GM21526 (cell line): ENCODE measurements around the gene ATMIN.

Experiments used
- ATAC-seq: cut with Tn5 transposase; IDR thresholded peaks from one replicate; pipeline ENCODE4 v1.9.1; 2021; ENCODE audit warnings: moderate library complexity; ENCODE audit not compliant: unreplicated experiment, low FRiP score

ATMIN gene

DNA sequence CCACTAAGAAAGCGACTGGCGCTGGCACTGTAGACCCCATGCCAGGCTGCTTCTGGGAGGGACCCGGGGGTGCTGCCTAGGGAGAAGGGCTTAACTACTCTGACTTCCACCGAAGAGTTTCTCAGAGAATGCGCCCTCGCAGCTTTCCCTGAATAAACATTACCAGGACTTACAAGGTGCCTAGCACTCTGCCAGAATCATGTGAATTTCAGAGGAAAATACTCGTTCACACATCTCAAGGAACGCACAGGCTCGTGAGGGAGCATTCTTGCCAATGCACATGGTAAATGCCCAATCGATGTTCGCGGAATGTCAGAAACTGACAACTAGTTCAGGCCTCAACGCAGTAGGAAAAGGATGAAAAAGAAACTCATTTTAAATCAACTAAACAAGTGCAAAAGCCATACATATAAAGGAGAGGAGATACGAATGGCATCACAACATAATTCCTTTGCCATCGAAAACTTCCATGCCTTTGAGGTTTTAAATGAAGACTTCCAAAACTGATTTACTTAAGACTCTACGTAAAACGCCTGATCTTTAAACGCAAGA is 30.0 kb upstream of the ATMIN start:
- no peak for ATAC-seq

DNA sequence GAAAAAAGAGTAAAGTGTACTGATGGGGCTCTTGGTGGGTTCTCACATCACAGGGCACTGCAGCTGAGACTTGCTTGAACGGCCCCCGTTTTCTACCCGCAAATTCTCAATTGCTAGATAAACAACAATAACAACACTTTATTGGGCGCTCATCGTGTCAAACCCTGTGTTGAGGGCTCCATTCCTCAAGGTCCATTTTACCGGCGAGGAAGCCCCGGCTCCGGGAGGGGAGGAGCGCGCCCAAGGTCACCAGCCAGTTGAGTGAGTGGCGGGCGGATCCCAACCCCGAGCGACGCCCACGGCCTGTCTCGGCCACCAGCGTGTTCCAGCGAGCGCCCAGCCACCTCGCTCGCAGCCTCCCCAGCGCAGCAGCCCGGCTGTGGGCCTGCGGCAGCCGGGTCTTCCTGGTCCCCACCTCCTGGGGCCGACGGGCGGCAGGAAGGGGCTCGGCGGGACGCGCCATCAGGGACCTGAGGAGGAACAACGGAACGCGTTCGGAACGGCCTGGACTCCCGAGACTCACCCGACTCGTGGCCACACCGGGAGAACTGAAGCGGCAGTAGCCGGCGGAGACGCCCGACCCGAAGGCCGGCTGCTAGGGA is 29.3 kb upstream of the ATMIN start:
- ATAC-seq = peak; percentile 33

DNA sequence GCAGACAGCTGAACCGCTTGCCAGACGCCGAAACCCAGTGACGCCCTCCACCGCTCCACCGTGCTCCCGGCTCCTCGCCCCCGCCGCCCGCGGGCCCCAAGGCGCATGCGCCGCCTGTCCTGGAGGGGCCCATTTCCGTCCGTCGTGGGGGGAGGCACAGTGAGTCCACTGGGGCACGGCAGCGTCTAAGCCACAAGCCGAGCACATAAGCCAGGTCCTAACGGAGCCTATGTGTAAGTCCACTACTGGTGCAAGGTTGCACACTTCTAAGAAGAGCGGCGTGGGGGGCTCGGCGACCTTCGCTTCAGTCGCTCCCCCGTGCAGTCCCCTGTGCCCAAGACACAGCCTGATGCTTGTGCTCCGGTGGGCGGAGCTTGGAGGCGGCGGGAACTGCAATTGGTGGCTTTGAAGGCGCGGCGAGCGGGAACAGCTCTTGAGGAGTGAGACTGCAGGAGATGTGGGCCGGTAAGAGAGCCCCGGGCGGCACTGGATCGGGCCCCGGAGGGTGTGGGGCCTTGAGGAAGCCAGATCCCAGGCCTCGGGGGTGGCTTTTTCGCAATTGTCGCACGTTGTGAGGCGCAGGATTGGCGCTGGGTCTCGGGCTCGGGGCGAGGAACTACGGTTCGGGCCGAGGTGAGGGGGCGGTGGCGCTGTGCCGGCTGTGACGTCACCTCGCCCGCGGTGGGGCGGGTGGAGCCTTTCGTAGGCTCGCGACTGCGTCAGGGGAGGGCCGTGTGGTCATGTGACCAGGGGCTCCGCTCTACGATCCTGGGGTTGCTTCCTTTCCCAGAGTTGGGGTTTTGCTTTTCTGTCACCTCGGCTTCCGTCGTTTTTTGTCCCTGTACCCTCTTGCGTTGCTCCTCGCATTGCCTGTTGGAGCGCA is 28.6 kb upstream of the ATMIN start, which contains the start of the genes CENPN and CMC2:
Gene CENPN, plus strand, starts transcription at position 402 of the 883 bp plus-strand sequence. CDS start 4,726 bp downstream, outside the sequence.
Gene CMC2, minus strand, starts transcription at position 73 of the 883 bp plus-strand sequence. CDS start 9,491 bp downstream, outside the sequence.
- ATAC-seq = peak; percentile 80

DNA sequence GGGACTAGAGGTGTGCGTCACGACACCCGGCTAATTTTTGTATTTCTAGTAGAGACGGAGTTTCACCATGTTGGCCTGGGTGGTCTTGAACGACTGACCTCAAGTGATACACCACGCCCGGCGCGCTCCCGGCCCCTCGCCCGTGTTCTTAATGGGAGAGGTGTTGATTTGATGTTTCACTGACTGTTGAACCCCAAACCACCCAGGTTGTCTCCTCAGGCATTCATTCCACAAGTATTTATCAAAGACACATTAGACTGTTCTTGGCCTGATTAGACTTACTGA is 27.2 kb upstream of the ATMIN start:
- no peak for ATAC-seq

DNA sequence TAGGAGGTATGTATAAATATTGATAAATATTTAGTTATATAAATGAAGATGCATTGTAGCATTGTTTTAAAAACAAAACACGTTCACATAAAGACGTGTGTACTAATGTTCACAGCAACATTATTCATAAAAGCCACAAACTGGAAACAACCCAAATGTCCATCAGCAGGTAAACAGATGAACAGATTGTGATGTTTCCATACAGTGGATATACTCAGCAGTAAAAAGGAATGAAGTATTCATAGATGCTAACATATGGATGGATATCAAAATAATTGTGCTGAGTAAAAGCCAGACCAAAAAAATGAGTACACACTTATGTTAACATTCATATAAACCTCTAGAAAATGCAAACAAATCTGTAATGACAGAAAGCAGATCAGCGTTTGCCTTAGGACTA is 22.7 kb upstream of the ATMIN start:
- no peak for ATAC-seq

DNA sequence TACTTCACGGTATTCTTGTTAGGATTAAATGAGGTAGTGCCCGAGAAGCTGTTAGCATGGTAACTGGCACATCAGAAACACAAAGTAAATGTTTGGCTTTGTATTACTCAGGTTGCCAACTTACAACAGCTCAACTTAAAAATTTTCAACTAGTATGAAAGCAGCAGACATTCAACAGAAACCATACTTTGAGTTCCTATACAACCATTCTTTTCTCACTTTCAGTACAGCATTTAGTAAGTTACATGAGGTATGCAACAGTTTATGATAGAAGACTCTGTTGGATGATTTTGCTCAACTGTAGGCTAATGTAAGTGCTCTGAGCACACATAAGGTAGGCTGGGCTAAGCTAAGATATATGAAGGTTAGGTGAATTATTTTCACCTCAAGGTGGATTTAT is 21.0 kb upstream of the ATMIN start:
- no peak for ATAC-seq

DNA sequence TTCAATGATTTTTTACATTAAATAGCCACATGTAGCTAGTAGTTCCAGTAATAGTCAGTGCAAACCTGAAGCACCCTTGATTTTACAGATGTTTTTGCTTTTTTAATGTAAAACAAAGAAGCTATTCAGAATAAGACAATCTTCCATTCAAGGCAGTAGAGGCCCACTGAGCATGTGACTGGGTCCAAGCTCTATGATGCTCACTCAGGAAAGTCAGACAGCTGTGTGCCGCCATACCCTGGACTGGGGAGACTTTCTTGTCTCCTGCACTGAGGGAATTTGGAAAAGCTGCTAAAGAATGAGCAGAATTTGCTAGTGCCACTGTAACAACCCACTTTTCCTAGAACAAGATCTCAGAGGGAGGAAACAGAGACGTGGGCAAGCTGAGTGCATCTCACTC is 17.1 kb upstream of the ATMIN start:
- ATAC-seq = no peak

DNA sequence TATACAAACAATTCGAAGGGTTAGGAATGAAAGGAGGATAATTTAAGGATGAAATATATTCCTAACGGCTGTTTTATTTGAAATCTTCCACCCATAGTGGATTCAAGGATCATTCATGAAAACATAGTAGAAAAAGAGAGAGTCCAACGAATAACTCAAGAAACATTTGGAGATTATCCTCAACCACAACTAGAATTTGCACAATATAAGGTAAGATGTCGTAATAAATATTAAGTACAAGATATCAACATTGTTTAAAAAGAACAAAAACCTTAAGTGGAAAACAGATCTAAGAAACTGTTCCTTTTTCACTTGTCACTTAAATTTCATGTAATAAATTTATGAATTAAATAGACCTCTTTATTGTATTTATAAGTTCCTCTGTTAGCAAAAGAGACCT is 9.2 kb upstream of the ATMIN start:
- no peak for ATAC-seq

DNA sequence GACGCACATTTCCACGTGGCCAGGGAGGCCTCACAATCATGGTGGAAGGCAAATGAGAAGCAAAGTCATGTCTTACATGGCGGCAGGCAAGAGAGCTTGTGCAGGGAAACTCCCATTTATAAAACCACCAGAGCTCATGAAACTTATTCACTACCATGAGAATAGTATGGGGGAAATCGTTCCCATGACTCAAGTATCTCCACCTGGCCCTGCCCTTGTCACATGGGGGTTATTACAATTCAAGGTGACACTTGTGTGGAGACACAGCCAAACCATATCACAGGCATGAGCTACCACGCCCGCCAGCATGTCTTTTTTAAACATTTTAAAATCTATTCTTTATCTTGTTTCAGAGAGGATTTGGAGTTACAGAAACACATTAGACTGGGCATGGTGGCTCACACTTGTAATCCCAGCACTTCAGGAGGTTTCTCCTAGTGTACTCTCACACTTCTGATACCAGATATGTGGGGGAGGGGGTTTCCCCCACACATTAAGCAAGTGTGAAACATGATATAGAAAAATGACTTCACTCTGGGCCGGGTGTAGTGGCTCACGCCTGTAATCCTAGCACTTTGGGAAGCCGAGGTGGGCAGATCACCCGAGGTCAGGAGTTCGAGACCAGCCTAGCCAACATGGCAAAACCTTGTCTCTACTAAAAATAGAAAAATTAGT is 5.6 kb upstream of the ATMIN start:
- ATAC-seq = no peak

DNA sequence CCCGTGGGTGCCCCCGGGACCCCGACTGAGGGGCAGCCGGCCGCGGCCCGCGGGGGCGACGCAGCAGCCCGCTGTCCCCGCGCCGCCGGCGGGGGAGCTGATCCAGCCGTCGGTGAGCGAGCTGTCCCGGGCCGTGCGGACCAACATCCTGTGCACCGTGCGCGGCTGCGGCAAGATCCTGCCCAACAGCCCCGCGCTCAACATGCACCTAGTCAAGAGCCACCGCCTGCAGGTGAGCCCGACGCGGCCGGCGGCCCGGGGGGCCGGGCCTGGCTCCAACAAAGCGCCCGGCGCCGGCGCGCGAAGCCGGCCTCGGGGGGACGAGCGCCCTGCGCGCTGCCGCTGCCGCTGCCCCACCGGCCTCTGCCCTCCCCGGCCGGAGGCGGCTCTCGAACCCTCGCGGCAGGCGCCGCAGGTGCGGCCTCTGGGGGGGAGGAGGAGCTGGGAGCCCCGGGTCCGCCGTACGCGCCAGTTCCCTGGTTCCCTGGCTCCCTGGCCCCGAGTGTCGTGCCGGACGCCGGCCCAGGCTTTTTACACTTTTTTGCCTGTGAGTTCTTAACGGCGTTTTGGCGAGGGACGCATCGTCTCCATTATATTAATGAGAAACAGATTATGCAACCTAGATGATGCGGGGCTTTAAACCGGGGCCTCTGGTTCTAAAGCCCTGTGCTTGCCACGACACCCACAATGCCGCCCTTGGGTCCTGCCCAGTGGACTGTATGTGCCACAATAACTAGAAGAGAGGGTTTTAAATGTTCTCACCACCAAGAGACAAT is 521 bp downstream of the ATMIN start:
- ATAC-seq = peak; percentile 49

DNA sequence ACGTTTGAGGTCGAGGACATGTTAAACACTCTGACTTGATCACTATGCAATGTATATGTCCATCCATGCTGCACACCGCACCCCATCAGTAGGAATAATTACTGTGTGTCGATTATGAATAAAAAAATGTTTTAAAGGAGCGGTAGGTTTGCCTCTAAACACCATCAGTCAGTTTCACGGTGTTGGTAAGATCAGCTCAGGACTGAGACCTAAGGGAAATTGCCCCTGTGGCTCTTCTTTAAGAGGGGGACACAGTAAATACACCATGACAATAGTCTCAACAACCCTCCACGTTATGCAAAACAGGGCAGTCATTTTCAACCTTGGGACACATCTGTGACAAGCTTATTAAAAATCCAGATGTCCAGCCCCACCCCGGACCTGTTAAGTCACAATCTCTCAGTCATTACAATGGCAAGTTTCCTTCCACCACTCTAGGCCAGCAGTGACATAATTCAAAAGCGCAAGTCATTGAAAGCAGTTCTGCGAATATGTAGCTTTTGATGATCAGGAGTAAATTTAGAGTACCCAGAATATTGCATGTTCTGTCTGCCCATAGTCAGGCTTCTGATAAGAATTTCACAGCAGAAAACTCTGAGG is 1.2 kb downstream of the ATMIN start:
- no peak for ATAC-seq

DNA sequence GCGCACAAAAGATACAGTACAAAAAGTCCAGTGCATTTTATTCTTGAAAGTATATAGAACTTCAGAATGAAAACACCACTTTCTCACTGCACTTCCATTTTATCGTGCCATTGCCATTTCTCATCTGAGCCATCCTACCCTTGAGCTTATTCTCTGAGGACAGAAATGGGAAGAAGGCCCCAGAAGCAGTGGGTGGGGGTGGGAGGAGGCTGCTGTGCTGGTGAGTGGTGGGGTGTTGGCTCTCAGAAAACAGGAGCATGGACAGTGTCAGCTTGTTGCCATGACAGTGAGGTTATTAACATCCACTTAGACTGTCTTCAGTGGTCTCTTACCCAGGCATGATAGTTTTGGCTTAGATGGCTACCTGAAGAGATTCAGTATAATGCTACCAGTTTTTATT is 4.5 kb downstream of the ATMIN start:
- no peak for ATAC-seq

DNA sequence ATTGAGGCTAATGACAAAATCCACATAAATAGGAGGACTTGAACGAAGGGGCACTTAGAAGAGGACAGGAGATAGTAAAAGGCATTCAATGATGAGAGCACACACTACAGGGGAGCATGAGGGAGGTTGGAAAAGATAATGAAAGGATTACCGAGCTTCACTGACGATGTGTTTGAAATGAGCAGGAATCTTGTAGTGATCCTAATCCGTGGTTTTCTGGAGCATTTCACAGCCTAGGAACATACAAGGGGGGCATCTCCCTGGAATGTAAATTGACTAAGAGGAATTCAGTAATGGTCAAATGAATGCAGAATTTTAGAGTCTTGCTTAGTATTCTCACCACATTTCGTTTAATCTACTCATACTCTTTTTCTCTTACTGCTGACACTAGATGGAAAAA is 5.2 kb downstream of the ATMIN start:
- no peak for ATAC-seq

DNA sequence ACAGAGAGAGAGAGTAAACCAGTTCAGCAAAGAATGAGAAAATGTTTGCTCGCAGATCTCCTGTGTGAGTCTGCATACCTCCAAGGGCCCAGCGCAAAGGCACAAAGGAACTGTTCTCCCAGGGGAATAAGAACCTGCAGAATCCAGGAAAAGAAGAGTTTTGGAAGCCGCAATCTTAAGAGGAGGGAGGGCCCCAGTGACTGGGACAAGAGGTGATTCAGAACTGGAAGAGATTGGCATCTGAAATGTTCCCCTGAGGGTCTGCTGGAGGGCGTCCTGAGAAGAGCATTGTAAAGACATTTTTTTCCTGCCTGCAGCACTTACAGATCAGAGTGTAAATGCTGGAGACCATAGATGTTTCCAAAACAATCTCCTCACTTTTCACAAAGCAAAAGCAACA is 6.1 kb downstream of the ATMIN start:
- no peak for ATAC-seq

DNA sequence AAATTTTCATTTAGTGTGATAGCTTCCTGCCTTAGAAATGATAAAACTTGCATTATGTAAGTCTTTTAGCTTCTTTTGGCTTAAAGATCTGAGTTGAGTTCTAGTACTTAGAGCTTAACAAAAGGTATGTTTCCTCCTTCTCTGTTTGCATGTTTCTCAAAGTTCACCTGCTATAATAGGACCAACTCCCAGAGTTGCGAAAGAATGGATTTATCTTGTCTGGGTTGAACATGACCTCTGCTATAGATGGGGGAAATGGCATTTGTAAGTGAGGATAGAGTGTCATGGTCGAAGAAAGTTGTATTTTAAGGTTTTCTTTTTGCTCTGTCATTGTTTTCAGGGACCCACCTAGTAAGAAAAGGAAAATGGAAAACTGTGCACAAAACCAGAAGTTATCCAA is 7.2 kb downstream of the ATMIN start:
- ATAC-seq = no peak

DNA sequence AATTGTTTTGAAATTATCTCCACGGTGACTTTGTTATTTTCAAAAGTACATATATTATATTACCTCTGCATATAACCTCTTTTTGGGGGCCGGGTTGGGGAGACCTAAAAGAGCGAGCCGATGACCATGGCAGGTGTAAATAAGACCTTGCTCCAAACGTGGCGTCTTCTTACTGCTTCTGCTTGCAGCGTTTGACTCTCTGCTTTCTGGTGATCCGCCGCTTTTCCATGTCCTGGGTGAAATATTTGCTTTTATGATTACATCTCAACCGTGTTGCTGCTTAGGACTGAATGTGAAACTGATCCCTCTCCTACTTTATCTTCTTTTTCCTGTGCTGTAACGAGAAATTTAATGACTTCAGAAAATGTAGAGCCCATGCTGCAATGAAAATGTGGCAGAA is 18.1 kb downstream of the ATMIN start:
- ATAC-seq = no peak

DNA sequence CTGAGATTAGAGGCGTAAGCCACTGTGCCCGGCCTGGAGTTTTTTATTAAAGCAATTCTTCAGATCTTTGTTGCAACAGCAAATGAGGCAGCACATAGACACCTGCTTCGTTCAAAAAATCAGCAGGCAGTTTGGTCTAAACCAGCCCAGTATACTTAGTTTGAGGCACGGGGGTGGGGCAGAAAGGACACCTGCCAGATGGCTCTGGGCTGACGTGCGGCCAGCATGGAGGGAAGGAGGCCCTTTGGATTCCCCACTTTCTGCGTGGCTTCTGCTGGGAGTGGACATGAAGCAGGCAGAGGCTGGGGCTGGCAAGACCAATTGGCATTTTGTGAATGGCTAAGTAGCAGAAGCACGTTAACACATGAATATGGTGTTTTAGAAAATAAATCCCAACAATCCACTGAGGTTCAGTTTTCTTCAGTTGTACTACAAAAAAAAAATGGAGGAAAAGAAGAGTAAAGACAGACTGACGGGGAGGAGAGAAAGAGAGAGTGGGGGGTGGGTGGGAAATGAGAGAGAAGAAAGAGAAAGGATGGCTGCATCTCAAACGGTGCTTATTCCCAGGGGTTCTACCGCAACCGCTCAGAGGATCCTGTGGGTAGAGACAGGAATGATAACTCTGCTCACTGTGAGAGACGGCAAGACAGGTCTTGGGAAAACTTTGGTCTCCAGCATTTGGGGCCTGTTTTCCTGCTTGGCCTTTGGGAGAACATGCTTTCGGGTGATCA is 25.1 kb downstream of the ATMIN start:
- ATAC-seq = no peak

DNA sequence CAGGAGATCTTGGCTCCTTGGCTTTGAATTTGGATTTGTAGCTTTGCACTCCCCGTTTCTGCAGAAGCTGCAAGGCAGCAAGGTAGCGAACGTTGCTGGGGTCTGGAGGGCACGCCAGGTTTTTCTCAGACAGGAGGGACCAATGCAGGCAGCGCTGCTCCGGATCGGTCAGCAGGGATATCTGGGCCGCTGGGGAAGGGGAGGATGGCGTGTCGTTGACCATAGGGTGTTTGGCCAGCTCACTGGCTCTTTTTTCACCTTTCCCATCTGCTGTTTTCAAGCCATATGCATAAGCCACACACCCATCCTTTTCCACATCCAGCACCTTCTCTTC is 25.6 kb downstream of the ATMIN start:
- ATAC-seq = no peak

DNA sequence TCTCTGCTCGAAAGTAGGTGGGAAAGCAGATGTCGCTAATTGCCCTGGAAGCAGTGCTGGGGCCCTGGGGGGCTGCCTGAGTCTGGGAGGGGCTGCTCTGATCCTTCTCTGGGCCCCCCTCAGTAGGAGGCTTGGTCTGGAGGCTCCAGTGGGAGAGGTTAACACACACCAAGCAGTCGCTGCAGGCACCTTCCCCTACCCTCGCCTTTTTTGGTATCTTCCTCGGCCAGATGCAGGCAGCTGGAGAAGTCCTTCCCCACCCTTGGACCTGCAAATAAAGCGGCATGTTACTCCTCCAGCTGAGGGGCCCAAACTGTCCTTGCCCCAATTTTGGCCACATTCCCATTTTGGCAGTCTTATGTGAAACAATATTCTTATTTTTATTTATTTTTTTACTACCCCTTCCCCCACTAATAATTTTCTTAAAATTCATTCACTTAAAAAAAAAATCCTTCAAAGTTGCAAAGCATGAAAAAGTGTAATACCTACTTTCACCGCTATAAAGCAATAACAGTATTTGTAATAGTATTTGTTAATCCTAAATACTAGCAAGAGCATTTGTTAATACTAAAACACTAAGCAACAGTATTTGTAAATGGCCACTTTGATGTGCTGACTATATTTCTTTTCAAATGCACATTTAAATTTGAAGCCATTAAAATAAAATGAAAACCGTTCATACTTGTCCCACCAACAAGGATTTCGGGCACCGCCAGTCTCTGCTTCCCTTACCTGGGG is 26.4 kb downstream of the ATMIN start:
- no peak for ATAC-seq
